ENCODE measurements around the gene RALGAPA2.

- TF ChIP-seq, protein P1, sequence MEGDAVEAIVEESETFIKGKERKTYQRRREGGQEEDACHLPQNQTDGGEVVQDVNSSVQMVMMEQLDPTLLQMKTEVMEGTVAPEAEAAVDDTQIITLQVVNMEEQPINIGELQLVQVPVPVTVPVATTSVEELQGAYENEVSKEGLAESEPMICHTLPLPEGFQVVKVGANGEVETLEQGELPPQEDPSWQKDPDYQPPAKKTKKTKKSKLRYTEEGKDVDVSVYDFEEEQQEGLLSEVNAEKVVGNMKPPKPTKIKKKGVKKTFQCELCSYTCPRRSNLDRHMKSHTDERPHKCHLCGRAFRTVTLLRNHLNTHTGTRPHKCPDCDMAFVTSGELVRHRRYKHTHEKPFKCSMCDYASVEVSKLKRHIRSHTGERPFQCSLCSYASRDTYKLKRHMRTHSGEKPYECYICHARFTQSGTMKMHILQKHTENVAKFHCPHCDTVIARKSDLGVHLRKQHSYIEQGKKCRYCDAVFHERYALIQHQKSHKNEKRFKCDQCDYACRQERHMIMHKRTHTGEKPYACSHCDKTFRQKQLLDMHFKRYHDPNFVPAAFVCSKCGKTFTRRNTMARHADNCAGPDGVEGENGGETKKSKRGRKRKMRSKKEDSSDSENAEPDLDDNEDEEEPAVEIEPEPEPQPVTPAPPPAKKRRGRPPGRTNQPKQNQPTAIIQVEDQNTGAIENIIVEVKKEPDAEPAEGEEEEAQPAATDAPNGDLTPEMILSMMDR (IDR thresholded peaks at IDR 0.05), result no peak
- TF ChIP-seq POLR2A (IDR thresholded peaks at IDR 0.05), result no peak
- TF ChIP-seq POLR2AphosphoS5 (IDR thresholded peaks at IDR 0.05), result no peak
Measured at GRCh38 chr20:20443504-20443903, 268.9 kb downstream of the RALGAPA2 start.
